CD4-positive, alpha-beta T cell (primary cell): Measurements from ENCODE around the gene VMO1. TPM values are rescaled to one million over a fixed set of nuclear protein-coding genes. Genes with fewer than 3 reads are reported as not detected.
A peak's percentile ranks its signal among the peaks of the same experiment; 100 is the strongest.

ENCODE experiments used
- ATAC-seq: fragments of 200-7000 bp; cut with Tn5 transposase; one replicate; pipeline ENCODE4 v1.10.0; 2022; ENCODE audit warnings: mild to moderate bottlenecking; ENCODE audit not compliant: poor library complexity
- CTCF ChIA-PET: fragments of 350-600 bp; sonication (Branson Sonifier 250); formaldehyde crosslinking; loops from one replicate; lab custom pipeline; 2021; ENCODE audit warnings: antibody characterized with exemption, inconsistent platforms; lab: Charles Lee
- POLR2A ChIA-PET: fragments of 350-600 bp; sonication (Branson Sonifier 250); formaldehyde crosslinking; loops from one replicate; lab custom pipeline; 2021; ENCODE audit warnings: antibody characterized with exemption, inconsistent platforms; lab: Charles Lee
- DNase-seq, 14 experiments: peaks; one replicate each; pipeline ENCODE4 v3.0.0-alpha.2; 2013 to 2020; ENCODE audit warnings: mixed read lengths in 2 of 14
- H3K27ac ChIP-seq, 2 donors: one replicate each; pipeline versions ENCODE4 v1.5.1 to v1.7.0; 2013; ENCODE audit warnings: low read length in 2 of 2, low read depth in 1 of 2, mild to moderate bottlenecking in 1 of 2
- H3K27me3 ChIP-seq, 2 experiments: 1 replicate in 1 of 2; 2 replicates in 1 of 2; pipeline versions ENCODE4 v1.6.1 to v1.7.0; 2013; ENCODE audit warnings: low read length in 2 of 2, control low read depth in 1 of 2, mild to moderate bottlenecking in 1 of 2, moderate library complexity in 1 of 2; ENCODE audit not compliant: insufficient read depth in 2 of 2, control insufficient read depth in 1 of 2
- H3K36me3 ChIP-seq: one replicate; pipeline ENCODE4 v1.6.1; 2013; ENCODE audit warnings: low read length, control low read depth; ENCODE audit not compliant: insufficient read depth
- H3K4me1 ChIP-seq: one replicate; pipeline ENCODE4 v1.6.1; 2013; ENCODE audit warnings: low read length, control low read depth; ENCODE audit not compliant: insufficient read depth
- H3K4me3 ChIP-seq: one replicate; pipeline ENCODE4 v1.5.1; 2013; ENCODE audit warnings: mild to moderate bottlenecking, low read length, moderate library complexity
- H3K9me3 ChIP-seq, 2 experiments: 1 replicate in 1 of 2; 2 replicates in 1 of 2; pipeline versions ENCODE4 v1.6.1 to v1.7.0; 2013; ENCODE audit warnings: low read length in 2 of 2, mild to moderate bottlenecking in 2 of 2, control low read depth in 1 of 2, moderate library complexity in 1 of 2; ENCODE audit not compliant: control insufficient read depth in 1 of 2, insufficient read depth in 1 of 2
- H3K27ac Mint-ChIP-seq: one replicate; pipeline ENCODE4 v1.8.0; 2020; ENCODE audit warnings: mixed read lengths
- H3K27me3 Mint-ChIP-seq: one replicate; pipeline ENCODE4 v1.8.0; 2021; ENCODE audit warnings: mixed read lengths
- H3K36me3 Mint-ChIP-seq: one replicate; pipeline ENCODE4 v1.8.0; 2021; ENCODE audit warnings: low read depth, mixed read lengths
- H3K4me1 Mint-ChIP-seq: one replicate; pipeline ENCODE4 v1.8.0; 2021; ENCODE audit warnings: low read depth, mixed read lengths
- H3K4me3 Mint-ChIP-seq: one replicate; pipeline ENCODE4 v1.8.0; 2020; ENCODE audit warnings: mild to moderate bottlenecking, mixed read lengths
- H3K9me3 Mint-ChIP-seq: one replicate; pipeline ENCODE4 v1.8.0; 2020; ENCODE audit warnings: mixed read lengths
- CTCF ChIP-seq: fragments of 200-600 bp; IDR thresholded peaks from one replicate; pipeline ENCODE4 v1.8.0; 2022; ENCODE audit warnings: antibody characterized with exemption, mild to moderate bottlenecking
- intact Hi-C, 2 experiments: fragments of 100-400 bp; cut with DNase I in 1 of 2; cut with micrococcal nuclease in 1 of 2; formaldehyde crosslinking; loops; one replicate each; pipeline versions ENCODE4 v1.15.1 to v1.9.0; 2023 to 2025; cut with DNase I, micrococcal nuclease
- total RNA-seq, 174 experiments: library from RNA in 2 of 174; stranded (reverse) in 2 of 174; gene quantifications; one replicate each; pipeline ENCODE4 v1.2.3 and lab custom pipeline; 2021 to 2026

Gene VMO1
- total RNA-seq, 2 experiments from 2014 or later: not detected

- Mint-ChIP-seq H3K9me3 (no peaks in the 10 kb centered on the region), H3K4me1 (peaks cover 12% of the 10 kb centered on the region), H3K36me3 (peaks cover 21% of the 10 kb centered on the region), H3K27ac (no peak within 1 kb of the TSS), H3K27me3 (no peaks in the 10 kb centered on the region), H3K4me3 (no peak within 1 kb of the TSS)
- Histone ChIP-seq H3K27me3 (no peaks in the 10 kb centered on the region), H3K4me3 (no peak within 1 kb of the TSS), H3K27ac (no peak within 1 kb of the TSS), H3K36me3 (peaks cover 20% of the 10 kb centered on the region), H3K4me1 (peaks cover 8% of the 10 kb centered on the region), H3K9me3 (no peaks in the 10 kb centered on the region)
- ATAC-seq (no peak), DNase-seq (no peak)
- TF ChIP-seq CTCF: no peak
- ChIA-PET POLR2A (no interaction called here), CTCF (no interaction called here)
- intact Hi-C loops: no loop called here
Observed at GRCh38 chr17:4802228-4802627, 16.1 kb upstream of the VMO1 start, which contains the start of gene C17orf114. Gene C17orf114, minus strand, starts transcription at chr17:4802328.

GRCh38 chr17:4800462-4801196 lies 14.5 kb upstream of the VMO1 start:
- no peak overlapping the region for H3K4me3 ChIP-seq
- no peak for ATAC-seq
- CTCF ChIA-PET: interaction anchor here (1.7 kb wide), 1 partner anchor 91 kb away, joined by 6 read pairs; the partner anchor contains the start of gene ARRB2
- POLR2A ChIA-PET: no interaction called here
- no peaks in the 10 kb centered on the region for H3K9me3 Mint-ChIP-seq
- peaks cover 26% of the 10 kb centered on the region for H3K36me3 Mint-ChIP-seq
- peaks cover 18% of the 10 kb centered on the region for H3K4me1 ChIP-seq
- TF ChIP-seq CTCF: no peak
- peaks cover 21% of the 10 kb centered on the region for H3K36me3 ChIP-seq
- H3K27ac ChIP-seq: no peak overlapping the region
- DNase-seq: no peak
- no peaks in the 10 kb centered on the region for H3K9me3 ChIP-seq
- peaks cover 15% of the 10 kb centered on the region for H3K4me1 Mint-ChIP-seq
- no peaks in the 10 kb centered on the region for H3K27me3 ChIP-seq
- H3K27ac Mint-ChIP-seq: no peak overlapping the region
- H3K4me3 Mint-ChIP-seq: peak overlapping the region; percentile 11
- intact Hi-C loops: no loop called here
- H3K27me3 Mint-ChIP-seq: no peaks in the 10 kb centered on the region

- intact Hi-C loops: loop anchor here (2.0 to 10.0 kb wide), 4 partner anchors 36 to 168 kb away; partner anchors contain the start of genes MED11 (in 1 of the 2), MINK1 (in 1 of the 2) and SPAG7 (in 1 of the 2)
- peak overlapping the region; percentile 69 for H3K4me3 ChIP-seq
- DNase-seq (peak in 2 of 14 experiments; percentile 19 to 33), ATAC-seq (no peak)
- peaks cover 21% of the 10 kb centered on the region for H3K36me3 ChIP-seq
- Mint-ChIP-seq H3K9me3 (no peaks in the 10 kb centered on the region), H3K36me3 (peaks cover 26% of the 10 kb centered on the region), H3K4me3 (peak overlapping the region; percentile 99), H3K27me3 (peaks cover 4% of the 10 kb centered on the region), H3K4me1 (peaks cover 15% of the 10 kb centered on the region), H3K27ac (peak overlapping the region; percentile 84)
- no peaks in the 10 kb centered on the region for H3K9me3 ChIP-seq
- TF ChIP-seq CTCF: no peak
- no peaks in the 10 kb centered on the region for H3K27me3 ChIP-seq
- H3K27ac ChIP-seq: peak overlapping the region; percentile 50 to 56
- ChIA-PET CTCF (interaction anchor here (1.0 to 1.2 kb wide), 3 partner anchors 10 to 86 kb away, joined by 3 to 6 read pairs (median 3); partner anchors contain the start of gene ARRB2), POLR2A (interaction anchor here (0.9 to 1.5 kb wide), 16 partner anchors 10 to 654 kb away, joined by 3 to 10 read pairs (median 4); partner anchors contain the start of genes ARRB2, C17orf107, CXCL16 and PELP1)
- H3K4me1 ChIP-seq: peaks cover 20% of the 10 kb centered on the region
Observed at GRCh38 chr17:4796552-4796920, 10.4 kb upstream of the VMO1 start.
